ENCODE measurements around the gene CHMP1B. TPM values are rescaled to one million over a fixed set of nuclear protein-coding genes. Genes with fewer than 3 reads are reported as not detected.

The CHMP1B gene
- total RNA-seq, 1 donor from 2014 or later: 44.3 TPM

Other genes starting within 250 kb of the CHMP1B start
- gene SLC35G4, start 241.8 kb upstream of the CHMP1B start, total RNA-seq: not detected
- gene GNAL, start 162.1 kb upstream of the CHMP1B start, total RNA-seq: 4.1 TPM
- 22.7 TPM for gene MPPE1, start 56.9 kb downstream of the CHMP1B start, total RNA-seq
- 61.0 TPM for gene IMPA2, start 130.1 kb downstream of the CHMP1B start, total RNA-seq
- gene ANKRD62, start 242.4 kb downstream of the CHMP1B start, total RNA-seq: not detected